ENCODE measurements around the gene BRSK2. TPM values are rescaled to one million over a fixed set of nuclear protein-coding genes. Genes with fewer than 3 reads are reported as not detected.

BRSK2 gene
- total RNA-seq, 1 experiment from 2014 or later: 32.2 TPM

GRCh38 chr11:1440066-1440465, 50.3 kb downstream of the BRSK2 start:
- intact Hi-C loops (cut with micrococcal nuclease; ENCODE audit: unreplicated experiment): no loop called here
- no peak for DNase-seq (ENCODE audit: low read depth, low spot score)
- in situ Hi-C loops (cut with HindIII; ENCODE audit: low pct_unique_long_range_greater_than_20kb, low sequenced_read_pairs): no loop called here
- Histone ChIP-seq H3K27ac (ENCODE audit: low read length) (no peak overlapping the region), H3K36me3 (ENCODE audit: control insufficient read depth, insufficient read depth, low read length) (no peaks in the 10 kb centered on the region), H3K9me3 (ENCODE audit: control insufficient read depth, insufficient read depth, low read depth, low read length) (no peaks in the 10 kb centered on the region), H3K27me3 (ENCODE audit: control insufficient read depth, insufficient read depth, low read length) (no peaks in the 10 kb centered on the region), H3K4me1 (ENCODE audit: control insufficient read depth, insufficient read depth, low read length) (peaks cover 40% of the 10 kb centered on the region), H3K4me3 (ENCODE audit: low read depth in 2 of 2, low read length in 2 of 2) (no peak overlapping the region)
- BruUV-seq (replicated peaks): no TSS peak
- TF ChIP-seq, protein P1, sequence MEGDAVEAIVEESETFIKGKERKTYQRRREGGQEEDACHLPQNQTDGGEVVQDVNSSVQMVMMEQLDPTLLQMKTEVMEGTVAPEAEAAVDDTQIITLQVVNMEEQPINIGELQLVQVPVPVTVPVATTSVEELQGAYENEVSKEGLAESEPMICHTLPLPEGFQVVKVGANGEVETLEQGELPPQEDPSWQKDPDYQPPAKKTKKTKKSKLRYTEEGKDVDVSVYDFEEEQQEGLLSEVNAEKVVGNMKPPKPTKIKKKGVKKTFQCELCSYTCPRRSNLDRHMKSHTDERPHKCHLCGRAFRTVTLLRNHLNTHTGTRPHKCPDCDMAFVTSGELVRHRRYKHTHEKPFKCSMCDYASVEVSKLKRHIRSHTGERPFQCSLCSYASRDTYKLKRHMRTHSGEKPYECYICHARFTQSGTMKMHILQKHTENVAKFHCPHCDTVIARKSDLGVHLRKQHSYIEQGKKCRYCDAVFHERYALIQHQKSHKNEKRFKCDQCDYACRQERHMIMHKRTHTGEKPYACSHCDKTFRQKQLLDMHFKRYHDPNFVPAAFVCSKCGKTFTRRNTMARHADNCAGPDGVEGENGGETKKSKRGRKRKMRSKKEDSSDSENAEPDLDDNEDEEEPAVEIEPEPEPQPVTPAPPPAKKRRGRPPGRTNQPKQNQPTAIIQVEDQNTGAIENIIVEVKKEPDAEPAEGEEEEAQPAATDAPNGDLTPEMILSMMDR (IDR thresholded peaks at IDR 0.05): no peak
- no peak for TF ChIP-seq SIN3A (IDR thresholded peaks at IDR 0.05; ENCODE audit: borderline replicate concordance, insufficient read depth, low read depth, low read length)
- no peak for TF ChIP-seq TCF7L2 (IDR thresholded peaks at IDR 0.05; ENCODE audit: low read depth, low read length)
- TF ChIP-seq, protein P2, sequence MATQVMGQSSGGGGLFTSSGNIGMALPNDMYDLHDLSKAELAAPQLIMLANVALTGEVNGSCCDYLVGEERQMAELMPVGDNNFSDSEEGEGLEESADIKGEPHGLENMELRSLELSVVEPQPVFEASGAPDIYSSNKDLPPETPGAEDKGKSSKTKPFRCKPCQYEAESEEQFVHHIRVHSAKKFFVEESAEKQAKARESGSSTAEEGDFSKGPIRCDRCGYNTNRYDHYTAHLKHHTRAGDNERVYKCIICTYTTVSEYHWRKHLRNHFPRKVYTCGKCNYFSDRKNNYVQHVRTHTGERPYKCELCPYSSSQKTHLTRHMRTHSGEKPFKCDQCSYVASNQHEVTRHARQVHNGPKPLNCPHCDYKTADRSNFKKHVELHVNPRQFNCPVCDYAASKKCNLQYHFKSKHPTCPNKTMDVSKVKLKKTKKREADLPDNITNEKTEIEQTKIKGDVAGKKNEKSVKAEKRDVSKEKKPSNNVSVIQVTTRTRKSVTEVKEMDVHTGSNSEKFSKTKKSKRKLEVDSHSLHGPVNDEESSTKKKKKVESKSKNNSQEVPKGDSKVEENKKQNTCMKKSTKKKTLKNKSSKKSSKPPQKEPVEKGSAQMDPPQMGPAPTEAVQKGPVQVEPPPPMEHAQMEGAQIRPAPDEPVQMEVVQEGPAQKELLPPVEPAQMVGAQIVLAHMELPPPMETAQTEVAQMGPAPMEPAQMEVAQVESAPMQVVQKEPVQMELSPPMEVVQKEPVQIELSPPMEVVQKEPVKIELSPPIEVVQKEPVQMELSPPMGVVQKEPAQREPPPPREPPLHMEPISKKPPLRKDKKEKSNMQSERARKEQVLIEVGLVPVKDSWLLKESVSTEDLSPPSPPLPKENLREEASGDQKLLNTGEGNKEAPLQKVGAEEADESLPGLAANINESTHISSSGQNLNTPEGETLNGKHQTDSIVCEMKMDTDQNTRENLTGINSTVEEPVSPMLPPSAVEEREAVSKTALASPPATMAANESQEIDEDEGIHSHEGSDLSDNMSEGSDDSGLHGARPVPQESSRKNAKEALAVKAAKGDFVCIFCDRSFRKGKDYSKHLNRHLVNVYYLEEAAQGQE (IDR thresholded peaks at IDR 0.05; ENCODE audit: insufficient read depth in 1 of 2, low read depth in 2 of 2, low read length in 1 of 2): no peak
- TF ChIP-seq POLR2AphosphoS5 (IDR thresholded peaks at IDR 0.05; ENCODE audit: low read depth, low read length): no peak
- POLR2A ChIA-PET: no interaction called here
- CTCF ChIA-PET: interaction anchor here (0.7 kb wide), 1 partner anchor 65 kb away, joined by 6 read pairs; no protein-coding TSS in a partner anchor
- no peak for ATAC-seq

DNA sequence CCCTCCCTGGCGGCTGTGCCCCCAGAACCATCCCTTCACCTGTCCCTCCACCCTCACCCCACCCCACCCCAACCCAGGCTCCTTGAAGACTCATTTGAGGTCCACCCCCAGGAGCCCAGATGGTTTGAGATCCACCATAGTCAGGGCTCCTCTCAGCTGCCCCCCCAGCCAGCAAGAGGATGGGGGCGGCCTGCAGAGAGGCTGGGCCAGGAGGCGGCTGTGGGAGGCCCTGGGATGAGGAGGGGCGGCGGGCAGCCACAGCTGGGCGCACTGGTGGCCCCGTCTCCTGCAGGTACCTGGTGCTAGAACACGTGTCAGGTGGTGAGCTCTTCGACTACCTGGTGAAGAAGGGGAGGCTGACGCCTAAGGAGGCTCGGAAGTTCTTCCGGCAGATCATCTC, 50.8 kb downstream of the BRSK2 start:
- Histone ChIP-seq H3K27me3 (ENCODE audit: control insufficient read depth, insufficient read depth, low read length) (no peaks in the 10 kb centered on the region), H3K4me3 (ENCODE audit: low read depth in 2 of 2, low read length in 2 of 2) (no peak overlapping the region), H3K36me3 (ENCODE audit: control insufficient read depth, insufficient read depth, low read length) (no peaks in the 10 kb centered on the region), H3K9me3 (ENCODE audit: control insufficient read depth, insufficient read depth, low read depth, low read length) (no peaks in the 10 kb centered on the region), H3K27ac (ENCODE audit: low read length) (no peak overlapping the region), H3K4me1 (ENCODE audit: control insufficient read depth, insufficient read depth, low read length) (peaks cover 40% of the 10 kb centered on the region)
- DNase-seq (ENCODE audit: low read depth, low spot score) (no peak), ATAC-seq (no peak)
- ChIA-PET POLR2A (no interaction called here), CTCF (no interaction called here)
- TF ChIP-seq, protein P2 (IDR thresholded peaks at IDR 0.05; ENCODE audit: insufficient read depth in 1 of 2, low read depth in 2 of 2, low read length in 1 of 2): no peak
- no peak for TF ChIP-seq SIN3A (IDR thresholded peaks at IDR 0.05; ENCODE audit: borderline replicate concordance, insufficient read depth, low read depth, low read length)
- TF ChIP-seq POLR2AphosphoS5 (IDR thresholded peaks at IDR 0.05; ENCODE audit: low read depth, low read length): no peak
- TF ChIP-seq, protein P1 (IDR thresholded peaks at IDR 0.05): no peak
- no peak for TF ChIP-seq TCF7L2 (IDR thresholded peaks at IDR 0.05; ENCODE audit: low read depth, low read length)
- BruUV-seq (replicated peaks): no TSS peak
- in situ Hi-C loops (cut with HindIII; ENCODE audit: low pct_unique_long_range_greater_than_20kb, low sequenced_read_pairs): no loop called here
- intact Hi-C loops (cut with micrococcal nuclease; ENCODE audit: unreplicated experiment): no loop called here
